H9 (cell line): Measurements from ENCODE around the gene TMEM240. TPM values are rescaled to one million over a fixed set of nuclear protein-coding genes. Genes with fewer than 3 reads are reported as not detected.
A peak's percentile ranks its signal among the peaks of the same experiment; 100 is the strongest.

Experiments used
- DNase-seq: peaks from one replicate; pipeline ENCODE4 v3.0.0-alpha.2; 2017
- H2AFZ ChIP-seq: one replicate; pipeline ENCODE4 v1.6.1; 2013; ENCODE audit warnings: mild to moderate bottlenecking, low read length, control low read depth, moderate library complexity
- H2AK5ac ChIP-seq: 2 replicates; pipeline ENCODE4 v1.6.1; 2013; ENCODE audit warnings: low read length, control low read depth, mixed read lengths; ENCODE audit not compliant: insufficient read length
- H2BK120ac ChIP-seq: one replicate; pipeline ENCODE4 v1.6.1; 2013; ENCODE audit warnings: low read depth, mild to moderate bottlenecking, low read length, control low read depth, inconsistent platforms; ENCODE audit not compliant: poor library complexity, severe bottlenecking
- H2BK12ac ChIP-seq: 2 replicates; pipeline ENCODE4 v1.6.1; 2013; ENCODE audit warnings: low read length, control low read depth, mixed read lengths, low read depth; ENCODE audit not compliant: insufficient read length
- H2BK15ac ChIP-seq: 2 replicates; pipeline ENCODE4 v1.6.1; 2013; ENCODE audit warnings: low read depth, low read length, control low read depth
- H2BK20ac ChIP-seq: one replicate; pipeline ENCODE4 v1.6.1; 2013; ENCODE audit warnings: low read depth, mild to moderate bottlenecking, low read length, control low read depth, inconsistent platforms; ENCODE audit not compliant: poor library complexity, severe bottlenecking
- H2BK5ac ChIP-seq: 2 replicates; pipeline ENCODE4 v1.6.1; 2013; ENCODE audit warnings: low read length, control low read depth, mixed read lengths; ENCODE audit not compliant: insufficient read length
- H3K14ac ChIP-seq: 2 replicates; pipeline ENCODE4 v1.6.1; 2013; ENCODE audit warnings: low read length, control low read depth; ENCODE audit not compliant: insufficient read depth
- H3K18ac ChIP-seq: 2 replicates; pipeline ENCODE4 v1.6.1; 2013; ENCODE audit warnings: low read depth, mild to moderate bottlenecking, mixed read lengths, low read length, control low read depth; ENCODE audit not compliant: insufficient read length
- H3K23ac ChIP-seq: 2 replicates; pipeline ENCODE4 v1.6.1; 2013; ENCODE audit warnings: low read length, control low read depth, mixed read lengths, low read depth; ENCODE audit not compliant: insufficient read length
- H3K23me2 ChIP-seq: 2 replicates; pipeline ENCODE4 v1.6.1; 2013; ENCODE audit warnings: low read depth, mild to moderate bottlenecking, mixed read lengths, low read length, control low read depth; ENCODE audit not compliant: insufficient read length, poor library complexity, severe bottlenecking
- H3K27ac ChIP-seq: 2 replicates; pipeline ENCODE4 v1.5.1; 2013; ENCODE audit warnings: low read length, control low read depth, mixed read lengths, low read depth; ENCODE audit not compliant: insufficient read length
- H3K27me3 ChIP-seq: 2 replicates; pipeline ENCODE4 v1.6.1; 2013; ENCODE audit warnings: low read length, control low read depth, inconsistent platforms; ENCODE audit not compliant: insufficient read depth
- H3K4ac ChIP-seq: 2 replicates; pipeline ENCODE4 v1.6.1; 2013; ENCODE audit warnings: low read depth, mild to moderate bottlenecking, control low read depth, inconsistent platforms, low read length, moderate library complexity
- H3K4me1 ChIP-seq: 2 replicates; pipeline ENCODE4 v1.6.1; 2013; ENCODE audit warnings: low read length, control low read depth, inconsistent platforms; ENCODE audit not compliant: insufficient read depth
- H3K4me2 ChIP-seq: 2 replicates; pipeline ENCODE4 v1.6.1; 2013; ENCODE audit warnings: low read length, control low read depth, mixed read lengths; ENCODE audit not compliant: insufficient read length, insufficient read depth
- H3K56ac ChIP-seq: 2 replicates; pipeline ENCODE4 v1.6.1; 2013; ENCODE audit warnings: low read depth, mild to moderate bottlenecking, mixed read lengths, low read length, control low read depth; ENCODE audit not compliant: insufficient read length
- H3K79me1 ChIP-seq: 2 replicates; pipeline ENCODE4 v1.6.1; 2013; ENCODE audit warnings: low read depth, mild to moderate bottlenecking, moderate library complexity, low read length, control low read depth, inconsistent platforms; ENCODE audit not compliant: insufficient read depth, poor library complexity, severe bottlenecking
- H3K79me2 ChIP-seq: 2 replicates; pipeline ENCODE4 v1.6.1; 2013; ENCODE audit warnings: low read length, control low read depth, inconsistent platforms; ENCODE audit not compliant: insufficient read depth
- H3K9ac ChIP-seq: 2 replicates; pipeline ENCODE4 v1.6.1; 2013; ENCODE audit warnings: low read length, control low read depth, mixed read lengths; ENCODE audit not compliant: insufficient read length; ENCODE audit errors: extremely low read depth
- H3K9me3 ChIP-seq: one replicate; pipeline ENCODE4 v1.6.1; 2013; ENCODE audit warnings: low read depth, low read length, inconsistent platforms; ENCODE audit not compliant: control insufficient read depth
- H3T11ph ChIP-seq: one replicate; pipeline ENCODE4 v1.6.1; 2013; ENCODE audit warnings: mild to moderate bottlenecking, low read length, control low read depth, inconsistent platforms
- H4K20me1 ChIP-seq: one replicate; pipeline ENCODE4 v1.6.1; 2013; ENCODE audit not compliant: control insufficient read depth, insufficient read length, insufficient read depth
- H4K5ac ChIP-seq: 2 replicates; pipeline ENCODE4 v1.6.1; 2013; ENCODE audit warnings: low read depth, mild to moderate bottlenecking, mixed read lengths, low read length, control low read depth; ENCODE audit not compliant: insufficient read length
- H4K8ac ChIP-seq: replicated peaks from 2 replicates; pipeline ENCODE4 v1.6.1; 2013; ENCODE audit warnings: low read length, control low read depth, mixed read lengths, low read depth; ENCODE audit not compliant: insufficient read length
- H4K91ac ChIP-seq: 2 replicates; pipeline ENCODE4 v1.6.1; 2013; ENCODE audit warnings: low read depth, mild to moderate bottlenecking, moderate library complexity, mixed read lengths, low read length, control low read depth; ENCODE audit not compliant: insufficient read length
- H3K27ac Mint-ChIP-seq, 3 experiments: 2 replicates in 2 of 3; 3 replicates in 1 of 3; pipeline ENCODE4 v1.8.0; 2020 to 2021; ENCODE audit warnings: mixed read lengths in 3 of 3, mild to moderate bottlenecking in 1 of 3, moderate library complexity in 1 of 3
- H3K27me3 Mint-ChIP-seq: 2 replicates; pipeline ENCODE4 v1.8.0; 2021; ENCODE audit warnings: low read depth, mild to moderate bottlenecking, moderate library complexity, mixed read lengths
- H3K36me3 Mint-ChIP-seq, 3 experiments: 2 replicates in 2 of 3; 3 replicates in 1 of 3; pipeline ENCODE4 v1.8.0; 2020 to 2021; ENCODE audit warnings: low read depth in 3 of 3, mixed read lengths in 3 of 3; ENCODE audit not compliant: insufficient read depth in 1 of 3
- H3K4me1 Mint-ChIP-seq, 2 experiments: 2 replicates each; pipeline ENCODE4 v1.8.0; 2020; ENCODE audit warnings: mixed read lengths in 2 of 2
- H3K4me3 Mint-ChIP-seq, 2 experiments: 2 replicates in 1 of 2; 3 replicates in 1 of 2; pipeline ENCODE4 v1.8.0; 2020 to 2021; ENCODE audit warnings: mild to moderate bottlenecking in 2 of 2, mixed read lengths in 2 of 2, moderate library complexity in 1 of 2
- H3K9me3 Mint-ChIP-seq, 2 experiments: 2 replicates in 1 of 2; 3 replicates in 1 of 2; pipeline ENCODE4 v1.8.0; 2020; ENCODE audit warnings: mild to moderate bottlenecking in 2 of 2, mixed read lengths in 2 of 2, moderate library complexity in 1 of 2
- CTCF ChIP-seq: fragments of 200-600 bp; sonication (generic); conservative IDR thresholded peaks from 3 replicates; pipeline ENCODE4 v1.8.0; 2021; ENCODE audit warnings: antibody characterized with exemption, mild to moderate bottlenecking
- WGBS: extraction: QIAGEN DNeasy Blood & Tissue Kit; methylation state at CpG from one replicate; pipeline ENCODE4 v1.1.7; 2013; ENCODE audit warnings: missing lambda C conversion rate, low lambda C conversion rate, mixed read lengths; ENCODE audit not compliant: insufficient read length; ENCODE audit errors: extremely low coverage; 5-methylcytosine and 5-hydroxymethylcytosine counted together
- total RNA-seq: library from RNA; stranded (reverse); gene quantifications from 2 replicates; pipeline ENCODE4 v1.2.1, GENCODE V29; 2021

TMEM240 gene
- total RNA-seq, 1 experiment from 2014 or later, result 8.7 TPM

- no CpG with 5 or more reads among the region's 66 CpGs for WGBS
- H3T11ph ChIP-seq, result no peak overlapping the region
- H3K79me1 ChIP-seq, result no peaks in the 10 kb centered on the region
- no peak overlapping the region for H4K91ac ChIP-seq
- H3K18ac ChIP-seq, result peak overlapping the region; percentile 64
- no peak overlapping the region for H2BK15ac ChIP-seq
- Mint-ChIP-seq H3K36me3 (peaks cover 0 to 28% (median 26%) of the 10 kb centered on the region in 3 experiments; a peak in 6 of 7 replicates), H3K4me1 (peaks cover 0 to 4% of the 10 kb centered on the region in 2 experiments; a peak in 2 of 4 replicates), H3K4me3 (peak overlapping the region; percentile 72 to 85), H3K27me3 (no peaks in the 10 kb centered on the region), H3K9me3 (no peaks in the 10 kb centered on the region; a peak in 1 of 5 replicates), H3K27ac (no peak overlapping the region)
- peak overlapping the region; percentile 44; the same call in 1 of the 2 replicates for H3K14ac ChIP-seq
- no peak overlapping the region for H2BK120ac ChIP-seq
- no peak overlapping the region for H4K8ac ChIP-seq
- peak overlapping the region; percentile 70 for H3K4me2 ChIP-seq
- no peak overlapping the region for H3K23ac ChIP-seq
- no peaks in the 10 kb centered on the region for H3K79me2 ChIP-seq
- TF ChIP-seq CTCF, result no peak
- H3K4ac ChIP-seq, result no peak overlapping the region
- no peaks in the 10 kb centered on the region for H3K27me3 ChIP-seq
- no peak overlapping the region for H3K27ac ChIP-seq
- no peak overlapping the region for H3K56ac ChIP-seq
- peak; percentile 61 for DNase-seq
- H3K9ac ChIP-seq, result peak overlapping the region; percentile 39
- H3K4me1 ChIP-seq, result no peaks in the 10 kb centered on the region
- H2AFZ ChIP-seq, result no peak overlapping the region
- H3K9me3 ChIP-seq, result no peaks in the 10 kb centered on the region
- no peak overlapping the region for H2BK5ac ChIP-seq
- H2BK12ac ChIP-seq, result no peak overlapping the region
- no peak overlapping the region for H4K5ac ChIP-seq
- H3K23me2 ChIP-seq, result peaks cover 7% of the 10 kb centered on the region
- H2AK5ac ChIP-seq, result no peak overlapping the region
- no peaks in the 10 kb centered on the region for H4K20me1 ChIP-seq
- H2BK20ac ChIP-seq, result no peak overlapping the region
Observed at GRCh38 chr1:1539310-1540089, 924 bp downstream of the TMEM240 start.
